ENCODE measurements around the gene DAZAP1. TPM values are rescaled to one million over a fixed set of nuclear protein-coding genes. Genes with fewer than 3 reads are reported as not detected.

The DAZAP1 gene
- total and polyA plus RNA-seq, 8 donors = 35.3 to 67.4 (median 55.1) TPM

DNA sequence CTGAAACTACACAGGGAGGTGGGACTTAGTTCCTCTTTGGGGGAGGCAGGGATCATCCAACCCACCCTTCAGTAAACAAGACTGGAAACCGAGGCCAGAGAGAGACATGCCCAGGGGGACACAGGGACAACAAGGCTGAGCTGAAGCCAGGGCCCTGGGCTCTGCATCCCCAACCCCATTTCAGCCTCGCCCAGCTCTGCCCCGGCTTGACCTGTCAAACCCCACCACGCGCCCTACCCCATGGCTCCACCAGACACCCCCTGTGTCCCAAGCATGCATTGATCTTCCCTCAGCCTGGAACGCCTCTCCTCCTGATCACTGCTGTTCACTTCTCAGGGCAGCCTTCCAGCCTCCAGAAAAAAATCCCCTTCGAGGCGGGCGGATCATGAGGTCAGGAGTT, 40.6 kb downstream of the DAZAP1 start:
- 68 to 72% methylated on average over 9 of the region's 9 CpGs for WGBS, 2 donors
- Histone ChIP-seq H3K36me3 (no peaks in the 10 kb centered on the region), H3K9me3 (no peaks in the 10 kb centered on the region), H3K27me3 (peaks cover 0 to 17% (median 4%) of the 10 kb centered on the region in 4 donors), H3K4me1 (peaks cover 0 to 13% (median 0%) of the 10 kb centered on the region in 3 donors), H3K27ac (no peak overlapping the region), H3K4me3 (no peak overlapping the region)
- ATAC-seq (no peak), FAIRE-seq (no peak), DNase-seq (peak in 1 of 6 donors; percentile 70)
- TF ChIP-seq, protein P1, sequence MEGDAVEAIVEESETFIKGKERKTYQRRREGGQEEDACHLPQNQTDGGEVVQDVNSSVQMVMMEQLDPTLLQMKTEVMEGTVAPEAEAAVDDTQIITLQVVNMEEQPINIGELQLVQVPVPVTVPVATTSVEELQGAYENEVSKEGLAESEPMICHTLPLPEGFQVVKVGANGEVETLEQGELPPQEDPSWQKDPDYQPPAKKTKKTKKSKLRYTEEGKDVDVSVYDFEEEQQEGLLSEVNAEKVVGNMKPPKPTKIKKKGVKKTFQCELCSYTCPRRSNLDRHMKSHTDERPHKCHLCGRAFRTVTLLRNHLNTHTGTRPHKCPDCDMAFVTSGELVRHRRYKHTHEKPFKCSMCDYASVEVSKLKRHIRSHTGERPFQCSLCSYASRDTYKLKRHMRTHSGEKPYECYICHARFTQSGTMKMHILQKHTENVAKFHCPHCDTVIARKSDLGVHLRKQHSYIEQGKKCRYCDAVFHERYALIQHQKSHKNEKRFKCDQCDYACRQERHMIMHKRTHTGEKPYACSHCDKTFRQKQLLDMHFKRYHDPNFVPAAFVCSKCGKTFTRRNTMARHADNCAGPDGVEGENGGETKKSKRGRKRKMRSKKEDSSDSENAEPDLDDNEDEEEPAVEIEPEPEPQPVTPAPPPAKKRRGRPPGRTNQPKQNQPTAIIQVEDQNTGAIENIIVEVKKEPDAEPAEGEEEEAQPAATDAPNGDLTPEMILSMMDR (IDR thresholded peaks at IDR 0.05) = no peak
- intact Hi-C loops (cut with DNase I) = loop anchor here in 1 of 3 donors (10.0 kb wide), 1 partner anchor 67 kb away; the partner anchor contains the start of gene ADAMTSL5

DNA sequence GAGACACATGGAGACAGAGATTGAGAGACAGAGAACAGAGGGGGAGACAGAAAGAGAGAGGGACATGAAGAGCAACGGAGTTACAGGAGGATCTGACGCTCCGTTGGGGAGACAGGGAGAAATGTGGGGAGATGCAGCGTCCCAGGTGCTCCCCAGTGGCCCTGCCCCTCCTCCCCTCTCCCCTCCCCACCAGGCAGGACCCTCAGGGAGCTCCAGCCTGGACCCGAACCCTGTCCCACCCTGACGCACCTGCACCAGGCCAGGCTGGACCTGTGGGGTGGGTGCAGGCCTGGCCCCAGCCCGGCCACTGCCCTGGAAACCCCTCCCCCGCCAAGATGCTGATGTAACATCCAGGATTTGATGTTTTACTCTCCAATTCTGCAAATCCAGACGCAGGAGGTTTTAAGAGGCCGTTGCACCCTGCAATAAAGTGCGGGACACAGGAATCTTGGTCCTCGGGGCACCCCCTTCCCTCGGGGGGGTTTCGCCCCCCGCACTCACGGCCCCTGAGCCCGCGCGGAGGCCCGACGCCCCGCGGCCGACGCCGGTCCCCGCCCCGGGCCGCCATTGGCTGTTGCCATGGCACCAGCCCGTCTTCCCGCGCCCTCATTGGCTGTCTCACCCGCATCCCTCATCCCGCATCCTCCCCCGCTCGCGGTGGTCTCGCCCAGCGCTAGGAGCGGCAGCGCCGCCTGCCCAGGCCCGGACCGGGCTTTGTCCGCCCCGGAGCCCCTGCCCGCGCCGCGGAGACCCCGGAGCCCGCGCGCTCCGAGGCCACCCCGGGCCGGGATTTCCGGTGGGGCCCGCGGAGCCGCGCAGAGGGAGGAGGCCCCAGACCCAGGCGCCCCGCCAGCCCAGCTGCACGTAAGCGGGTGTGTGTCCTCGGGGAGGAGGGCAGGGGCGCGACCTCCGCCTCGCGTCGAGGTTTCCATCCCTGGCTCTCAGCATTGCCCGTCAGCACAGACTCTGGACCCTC, 42.4 kb downstream of the DAZAP1 start, which contains the start of gene APC2:
TSS of gene APC2 (plus strand) at position 655 of the 976 bp plus-strand sequence. CDS start 2,881 bp downstream, outside the sequence.
- TF ChIP-seq, protein P1 (IDR thresholded peaks at IDR 0.05) = no peak

DNA sequence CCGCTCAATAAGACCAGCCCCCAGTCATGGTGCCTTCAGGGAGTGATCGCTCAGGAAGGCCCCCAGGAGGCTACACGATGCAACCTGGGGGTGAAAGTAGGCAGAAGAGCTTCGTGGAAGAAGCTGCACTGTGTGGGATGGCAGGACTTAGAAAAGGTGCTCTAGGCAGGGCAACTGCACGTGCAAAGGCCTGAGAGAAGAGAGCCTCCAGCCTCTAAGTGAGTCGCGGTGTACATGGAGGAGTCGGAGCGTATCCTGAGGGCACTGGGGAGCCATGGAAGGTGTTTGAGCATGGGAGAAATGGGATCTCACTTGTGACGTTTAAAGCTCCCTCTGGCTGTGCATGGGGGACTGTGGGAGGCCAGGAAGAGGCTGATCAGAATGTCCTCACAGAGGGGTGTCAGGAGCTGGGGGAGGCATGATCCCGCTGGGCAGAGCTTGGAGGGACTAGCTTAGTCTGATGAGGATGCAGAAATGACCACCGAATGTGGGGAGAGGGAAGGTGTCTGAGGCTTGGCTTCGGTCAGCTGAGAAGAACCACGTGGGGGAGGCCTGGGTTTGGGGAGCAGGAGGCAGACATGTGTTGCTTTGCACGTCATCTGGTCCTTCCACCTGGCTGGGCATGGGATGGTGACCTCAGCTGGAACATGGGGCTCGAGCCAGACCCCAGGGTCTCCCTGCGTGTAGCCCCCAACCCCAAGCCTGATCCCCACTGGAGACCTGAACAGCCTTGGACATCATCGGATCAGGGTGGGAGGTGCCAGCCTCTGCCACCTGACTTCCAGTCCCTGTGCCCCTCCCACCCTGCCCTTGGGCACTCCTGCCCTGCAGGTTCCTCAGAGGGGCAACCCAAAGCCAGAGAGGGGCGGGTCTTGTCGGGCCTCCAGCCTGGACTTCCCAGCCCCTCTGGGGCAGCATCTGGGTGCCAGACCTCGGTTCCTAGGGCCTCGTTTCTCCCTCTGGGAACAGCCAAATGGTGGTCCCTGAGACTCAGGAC, 43.6 kb downstream of the DAZAP1 start:
- H3K4me1 ChIP-seq = peaks cover 0 to 16% (median 0%) of the 10 kb centered on the region in 3 donors
- no peak overlapping the region for H3K4me3 ChIP-seq
- FAIRE-seq = no peak
- no peak overlapping the region for H3K27ac ChIP-seq
- TF ChIP-seq, protein P1 (IDR thresholded peaks at IDR 0.05) = no peak
- DNase-seq = no peak
- intact Hi-C loops (cut with DNase I) = no loop called here
- 41 to 52% methylated on average over 22 of the region's 22 CpGs for WGBS, 2 donors
- no peaks in the 10 kb centered on the region for H3K36me3 ChIP-seq
- H3K27me3 ChIP-seq = peaks cover 0 to 17% (median 4%) of the 10 kb centered on the region in 4 donors
- H3K9me3 ChIP-seq = no peaks in the 10 kb centered on the region
- ATAC-seq = no peak

More for the DNA sequence above, 42.4 kb downstream of the DAZAP1 start, which contains the start of gene APC2:
- Histone ChIP-seq H3K27me3 (peaks cover 0 to 17% (median 4%) of the 10 kb centered on the region in 4 donors), H3K4me3 (no peak within 1 kb of the TSS), H3K36me3 (no peaks in the 10 kb centered on the region), H3K4me1 (peaks cover 0 to 18% (median 0%) of the 10 kb centered on the region in 3 donors), H3K27ac (no peak within 1 kb of the TSS), H3K9me3 (no peaks in the 10 kb centered on the region)
- DNase-seq = peak in 2 of 6 donors; percentile 36 to 58
- no peak for FAIRE-seq
- intact Hi-C loops (cut with DNase I) = loop anchor here in 1 of 3 donors (10.0 kb wide), 1 partner anchor 65 kb away; the partner anchor contains the start of gene ADAMTSL5
- 9 to 10% methylated on average over 52 to 74 of the region's 74 CpGs for WGBS, 2 donors
- no peak for ATAC-seq

DNA sequence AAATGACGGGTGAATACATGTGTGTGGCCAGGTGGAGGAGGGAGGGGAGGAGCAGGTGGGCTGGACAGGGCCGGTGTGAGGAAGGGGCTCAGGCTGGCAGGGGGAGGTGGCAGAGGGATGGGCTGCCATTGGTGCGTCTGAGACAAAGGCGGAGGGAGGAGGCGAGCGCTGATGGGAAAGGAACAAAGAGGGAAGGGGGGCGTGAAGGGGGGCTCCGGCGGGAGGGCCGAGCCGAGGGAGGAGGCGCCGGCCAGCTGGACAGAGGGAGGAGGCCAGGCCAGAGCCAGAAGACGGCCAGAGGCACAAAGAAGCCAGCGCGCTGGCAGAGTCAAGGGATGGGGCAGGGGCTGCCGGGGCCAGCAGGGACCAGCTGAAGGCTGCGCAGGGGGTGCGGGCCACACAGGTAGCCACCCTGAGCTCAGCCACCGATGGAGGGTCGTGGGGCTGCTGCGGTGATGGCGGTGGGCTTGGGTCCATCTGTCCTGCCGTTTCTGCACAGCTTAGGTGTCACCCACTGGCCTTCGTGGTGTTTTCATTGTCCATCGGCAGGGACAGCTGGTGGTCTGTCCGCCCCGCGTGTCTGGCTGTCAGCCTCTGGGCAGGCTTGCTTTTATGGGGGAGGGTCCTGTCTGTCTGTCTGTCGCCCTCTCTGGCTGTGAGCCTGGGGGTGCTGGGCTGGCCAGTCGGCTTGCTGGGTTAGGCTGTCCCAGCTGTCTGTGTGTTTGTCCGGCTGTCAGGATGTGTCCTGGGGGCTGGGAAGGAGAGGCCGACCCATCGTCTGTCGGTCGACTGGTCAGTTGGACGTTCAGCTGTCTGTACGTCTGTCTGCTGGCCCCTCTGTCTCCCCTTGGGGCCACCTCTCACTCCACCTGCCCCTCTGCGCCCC, 44.8 kb downstream of the DAZAP1 start:
- H3K4me1 ChIP-seq = peaks cover 0 to 9% (median 0%) of the 10 kb centered on the region in 3 donors
- no peaks in the 10 kb centered on the region for H3K36me3 ChIP-seq
- WGBS, 2 donors = 19 to 20% methylated on average over 36 to 39 of the region's 39 CpGs
- H3K4me3 ChIP-seq = no peak overlapping the region
- no peak overlapping the region for H3K27ac ChIP-seq
- TF ChIP-seq, protein P1 (IDR thresholded peaks at IDR 0.05) = no peak
- intact Hi-C loops (cut with DNase I) = no loop called here
- ATAC-seq (no peak), DNase-seq (no peak), FAIRE-seq (no peak)
- H3K9me3 ChIP-seq = no peaks in the 10 kb centered on the region
- peaks cover 0 to 15% (median 2%) of the 10 kb centered on the region in 4 donors for H3K27me3 ChIP-seq

All from pancreas (tissue), 10 donors.